Measurements from ENCODE around the gene MEIS1. TPM values are rescaled to one million over a fixed set of nuclear protein-coding genes. Genes with fewer than 3 reads are reported as not detected.

MEIS1 gene
- total and polyA plus RNA-seq, 11 donors = 12.9 to 55.7 (median 41.8) TPM

- Histone ChIP-seq H3K27me3 (no peaks in the 10 kb centered on the region), H3K36me3 (peaks cover 0 to 7% (median 0%) of the 10 kb centered on the region in 9 donors), H3K9me3 (no peaks in the 10 kb centered on the region), H3K4me1 (peaks cover 0 to 22% (median 1%) of the 10 kb centered on the region in 12 donors), H3K27ac (peak overlapping the region in 8 of 12 donors; percentile 6 to 43 (median 32)), H3K4me3 (no peak overlapping the region)
- ATAC-seq = peak; percentile 76 to 83 (median 78)
- DNase-seq = peak in 4 of 5 donors; percentile 61 to 70 (median 66)
- WGBS, 4 donors = 8 to 30% (median 22%) methylated on average over 2 of the region's 2 CpGs
- no peak for TF ChIP-seq CTCF (IDR thresholded peaks at IDR 0.05)
- TF ChIP-seq POLR2A (IDR thresholded peaks at IDR 0.05) = no peak
- intact Hi-C loops (cut with DNase I) = no loop called here
These were observed 91.3 kb downstream of the MEIS1 start for GRCh38 chr2:66526180-66526579.

- Histone ChIP-seq H3K27ac (no peak overlapping the region), H3K27me3 (no peaks in the 10 kb centered on the region), H3K4me3 (no peak overlapping the region), H3K36me3 (peaks cover 0 to 7% (median 0%) of the 10 kb centered on the region in 9 donors), H3K9me3 (no peaks in the 10 kb centered on the region), H3K4me1 (peaks cover 0 to 33% (median 5%) of the 10 kb centered on the region in 12 donors)
- WGBS, 4 donors = 94 to 100% (median 98%) methylated on average over 1 of the region's 1 CpG
- ATAC-seq (no peak), DNase-seq (no peak)
- intact Hi-C loops (cut with DNase I) = no loop called here
- TF ChIP-seq POLR2A (IDR thresholded peaks at IDR 0.05) = no peak
- no peak for TF ChIP-seq CTCF (IDR thresholded peaks at IDR 0.05)
These were observed 94.2 kb downstream of the MEIS1 start for GRCh38 chr2:66528974-66529724.

GRCh38 chr2:66530651-66531050, 95.7 kb downstream of the MEIS1 start:
- no peak for DNase-seq
- WGBS, 4 donors = 86 to 97% (median 93%) methylated on average over 3 of the region's 3 CpGs

More at GRCh38 chr2:66530651-66531050, 95.7 kb downstream of the MEIS1 start:
- TF ChIP-seq POLR2A (IDR thresholded peaks at IDR 0.05) = no peak
- TF ChIP-seq CTCF (IDR thresholded peaks at IDR 0.05) = no peak
- no peak for ATAC-seq
- intact Hi-C loops (cut with DNase I) = no loop called here
- Histone ChIP-seq H3K36me3 (peaks cover 0 to 7% (median 0%) of the 10 kb centered on the region in 9 donors), H3K4me1 (peaks cover 0 to 34% (median 8%) of the 10 kb centered on the region in 12 donors), H3K27ac (no peak overlapping the region), H3K9me3 (no peaks in the 10 kb centered on the region), H3K4me3 (no peak overlapping the region), H3K27me3 (no peaks in the 10 kb centered on the region)
